Mesenchymal stem cell (in vitro differentiated cells and primary cell): ENCODE results near the gene PLCB1.

Experiments
- DNase-seq: peaks from one replicate; pipeline ENCODE4 v3.0.0-alpha.2; 2013
- H2AFZ ChIP-seq: one replicate; pipeline ENCODE4 v1.6.1; 2013; ENCODE audit warnings: low read depth, mild to moderate bottlenecking, control low read depth, inconsistent platforms, low read length, moderate library complexity
- H2AK5ac ChIP-seq: 2 replicates; pipeline ENCODE4 v1.6.1; 2013; ENCODE audit warnings: low read length, moderate library complexity, mild to moderate bottlenecking, inconsistent platforms; ENCODE audit not compliant: severe bottlenecking
- H2BK120ac ChIP-seq: one replicate; pipeline ENCODE4 v1.6.1; 2013; ENCODE audit warnings: low read depth, mild to moderate bottlenecking, inconsistent platforms, low read length, moderate library complexity
- H2BK12ac ChIP-seq, 2 experiments: one replicate each; pipeline ENCODE4 v1.6.1; 2013; ENCODE audit warnings: inconsistent platforms in 2 of 2, low read length in 2 of 2, mild to moderate bottlenecking in 2 of 2, moderate library complexity in 2 of 2, control low read depth in 1 of 2
- H2BK15ac ChIP-seq: one replicate; pipeline ENCODE4 v1.6.1; 2013; ENCODE audit warnings: mild to moderate bottlenecking, low read depth, inconsistent platforms; ENCODE audit not compliant: poor library complexity, severe bottlenecking
- H2BK5ac ChIP-seq: 2 replicates; pipeline ENCODE4 v1.6.1; 2013; ENCODE audit warnings: low read depth, mild to moderate bottlenecking, low read length, control low read depth, inconsistent platforms; ENCODE audit not compliant: poor library complexity, severe bottlenecking
- H3K14ac ChIP-seq, 2 experiments: one replicate each; pipeline ENCODE4 v1.6.1; 2013; ENCODE audit warnings: inconsistent platforms in 2 of 2, low read length in 2 of 2, control low read depth in 1 of 2, mild to moderate bottlenecking in 1 of 2, moderate library complexity in 1 of 2
- H3K18ac ChIP-seq, 2 experiments: one replicate each; pipeline ENCODE4 v1.6.1; 2013; ENCODE audit warnings: inconsistent platforms in 2 of 2, low read length in 2 of 2, control low read depth in 1 of 2, low read depth in 1 of 2, mild to moderate bottlenecking in 1 of 2
- H3K23ac ChIP-seq, 2 experiments: one replicate each; pipeline ENCODE4 v1.6.1; 2013; ENCODE audit warnings: inconsistent platforms in 2 of 2, low read length in 2 of 2, mild to moderate bottlenecking in 2 of 2, moderate library complexity in 2 of 2, control low read depth in 1 of 2
- H3K27ac ChIP-seq: 2 replicates; pipeline ENCODE4 v1.5.1; 2013; ENCODE audit warnings: mild to moderate bottlenecking, moderate library complexity, low read length, control low read depth, inconsistent platforms; ENCODE audit not compliant: poor library complexity, severe bottlenecking
- H3K27me3 ChIP-seq, 2 experiments: 2 replicates each; pipeline versions ENCODE4 v1.6.1 to v1.7.0; 2013; ENCODE audit warnings: low read length in 2 of 2, mild to moderate bottlenecking in 2 of 2, moderate library complexity in 2 of 2, control low read depth in 1 of 2, inconsistent platforms in 1 of 2; ENCODE audit not compliant: control insufficient read depth in 1 of 2, insufficient read depth in 1 of 2
- H3K36me3 ChIP-seq, 2 experiments: 2 replicates each; pipeline versions ENCODE4 v1.6.1 to v1.7.0; 2013; ENCODE audit warnings: low read length in 2 of 2, control low read depth in 1 of 2, inconsistent platforms in 1 of 2, low read depth in 1 of 2, mild to moderate bottlenecking in 1 of 2; ENCODE audit not compliant: insufficient read depth in 2 of 2, control insufficient read depth in 1 of 2
- H3K4ac ChIP-seq, 2 experiments: one replicate each; pipeline ENCODE4 v1.6.1; 2013; ENCODE audit warnings: inconsistent platforms in 2 of 2, low read length in 2 of 2, mild to moderate bottlenecking in 2 of 2, moderate library complexity in 2 of 2, control low read depth in 1 of 2, low read depth in 1 of 2
- H3K4me1 ChIP-seq: 2 replicates; pipeline ENCODE4 v1.6.1; 2013; ENCODE audit warnings: low read depth, low read length, control low read depth; ENCODE audit not compliant: control insufficient read depth, insufficient read depth
- H3K4me2 ChIP-seq: 2 replicates; pipeline ENCODE4 v1.6.1; 2013; ENCODE audit warnings: low read length, mild to moderate bottlenecking, inconsistent platforms; ENCODE audit not compliant: poor library complexity, severe bottlenecking
- H3K4me3 ChIP-seq, 2 experiments: 2 replicates each; pipeline versions ENCODE4 v1.5.1 to v1.7.0; 2013; ENCODE audit warnings: low read length in 2 of 2, mild to moderate bottlenecking in 2 of 2, control low read depth in 1 of 2, low read depth in 1 of 2; ENCODE audit not compliant: insufficient read depth in 1 of 2
- H3K79me1 ChIP-seq: replicated peaks from 2 replicates; pipeline ENCODE4 v1.6.1; 2013; ENCODE audit warnings: mild to moderate bottlenecking, control low read depth, low read length, inconsistent platforms; ENCODE audit not compliant: poor library complexity, severe bottlenecking
- H3K9ac ChIP-seq: 2 replicates; pipeline ENCODE4 v1.7.0; 2013; ENCODE audit warnings: mild to moderate bottlenecking, low read length, moderate library complexity
- H3K9me3 ChIP-seq: 2 replicates; pipeline ENCODE4 v1.7.0; 2013; ENCODE audit warnings: mild to moderate bottlenecking, low read length; ENCODE audit not compliant: control insufficient read depth
- H4K8ac ChIP-seq: one replicate; pipeline ENCODE4 v1.6.1; 2013; ENCODE audit warnings: inconsistent platforms, mild to moderate bottlenecking, low read length, moderate library complexity
- H4K91ac ChIP-seq: one replicate; pipeline ENCODE4 v1.6.1; 2013; ENCODE audit warnings: mild to moderate bottlenecking, low read length, inconsistent platforms
- WGBS: methylation state at CpG from one replicate; pipeline ENCODE4 v1.1.7; 2013; ENCODE audit warnings: mixed read lengths; 5-methylcytosine and 5-hydroxymethylcytosine counted together

The PLCB1 gene

DNA sequence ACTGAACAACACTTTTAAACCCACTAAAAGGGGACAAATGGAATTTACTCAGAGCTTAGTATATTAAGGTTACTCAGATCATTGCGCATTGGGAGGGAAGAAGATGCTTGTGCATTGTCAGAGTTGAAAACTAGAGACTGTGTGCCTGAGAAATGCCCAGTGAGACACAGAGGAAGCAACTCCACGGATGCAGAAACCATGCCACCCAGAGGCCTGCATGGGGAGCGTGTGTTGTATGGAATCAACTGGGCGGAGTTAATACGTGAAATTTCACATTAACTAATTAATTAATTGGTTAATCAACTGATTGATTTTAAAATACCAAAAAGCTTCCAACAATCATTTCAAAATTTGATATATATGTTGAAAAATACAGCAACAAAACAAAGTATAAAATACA is 391.6 kb downstream of the PLCB1 start:
- WGBS: 100% methylated on average over 1 of the region's 5 CpGs
- H3K36me3 ChIP-seq: no peaks in the 10 kb centered on the region
- no peak overlapping the region for H3K14ac ChIP-seq
- no peak overlapping the region for H2AFZ ChIP-seq
- H2AK5ac ChIP-seq: no peak overlapping the region
- no peak overlapping the region for H3K9ac ChIP-seq
- H3K9me3 ChIP-seq: no peaks in the 10 kb centered on the region
- no peak overlapping the region for H3K18ac ChIP-seq
- no peaks in the 10 kb centered on the region for H3K4me1 ChIP-seq
- no peaks in the 10 kb centered on the region for H3K27me3 ChIP-seq
- H3K27ac ChIP-seq: no peak overlapping the region
- H2BK120ac ChIP-seq: no peak overlapping the region
- no peak overlapping the region for H3K4ac ChIP-seq
- H3K4me2 ChIP-seq: no peak overlapping the region
- H3K4me3 ChIP-seq: no peak overlapping the region
- no peak overlapping the region for H4K8ac ChIP-seq
- no peak overlapping the region for H3K23ac ChIP-seq
- H4K91ac ChIP-seq: no peak overlapping the region
- no peaks in the 10 kb centered on the region for H3K79me1 ChIP-seq
- H2BK5ac ChIP-seq: no peak overlapping the region
- no peak overlapping the region for H2BK15ac ChIP-seq
- no peak overlapping the region for H2BK12ac ChIP-seq
- DNase-seq: no peak

DNA sequence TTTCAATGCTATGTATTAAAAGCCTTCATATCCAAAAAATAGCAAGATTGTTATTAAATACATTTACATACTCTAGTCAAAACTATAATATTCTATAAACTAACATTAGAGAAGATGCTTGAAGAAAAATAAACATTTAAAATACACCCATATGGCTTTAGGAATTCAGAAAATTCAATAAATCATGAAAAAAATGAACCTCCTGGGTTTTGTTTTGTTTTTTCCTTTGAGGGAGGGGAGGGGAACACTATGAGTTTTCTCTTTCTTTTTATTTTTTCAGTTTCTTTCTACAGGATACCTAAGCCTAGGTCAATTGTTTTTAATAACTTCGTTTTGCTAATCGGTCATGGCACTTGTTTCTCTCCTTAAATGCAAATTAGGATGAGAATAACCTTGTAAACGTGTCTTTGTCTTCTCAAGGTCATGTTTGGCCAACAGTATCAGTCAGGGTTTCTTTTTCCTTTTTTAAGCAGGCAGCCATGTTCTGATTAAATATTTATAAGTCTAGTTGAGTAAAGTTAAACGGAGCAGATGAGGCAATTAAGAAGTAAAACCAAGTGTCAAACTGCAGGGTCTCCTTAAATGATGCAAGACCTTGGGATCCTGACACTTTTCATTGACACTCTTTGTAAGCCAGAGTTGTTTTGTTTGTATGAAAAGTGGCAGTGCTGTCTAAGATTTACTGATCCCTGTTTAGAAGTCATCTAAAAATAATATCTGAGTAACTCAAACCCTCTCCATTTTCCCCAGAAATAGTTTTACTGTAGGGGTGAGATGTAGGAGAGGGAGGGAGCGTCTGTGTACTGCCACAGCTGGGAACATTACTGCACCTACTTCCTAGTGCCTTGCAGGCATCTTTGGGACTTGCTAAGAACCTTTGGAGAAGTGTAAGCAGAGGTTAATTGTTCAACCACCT is 392.3 kb downstream of the PLCB1 start:
- DNase-seq: no peak
- H4K91ac ChIP-seq: no peak overlapping the region
- no peaks in the 10 kb centered on the region for H3K27me3 ChIP-seq
- H3K9me3 ChIP-seq: no peaks in the 10 kb centered on the region
- H3K4me3 ChIP-seq: no peak overlapping the region
- H3K4me2 ChIP-seq: no peak overlapping the region
- H2BK15ac ChIP-seq: no peak overlapping the region
- no peak overlapping the region for H3K27ac ChIP-seq
- no peak overlapping the region for H3K14ac ChIP-seq
- no peak overlapping the region for H3K9ac ChIP-seq
- no peak overlapping the region for H3K4ac ChIP-seq
- H2AK5ac ChIP-seq: no peak overlapping the region
- no peak overlapping the region for H2BK12ac ChIP-seq
- no peak overlapping the region for H2BK5ac ChIP-seq
- H3K23ac ChIP-seq: no peak overlapping the region
- H3K4me1 ChIP-seq: no peaks in the 10 kb centered on the region
- no peak overlapping the region for H2BK120ac ChIP-seq
- H4K8ac ChIP-seq: no peak overlapping the region
- WGBS: 66% methylated on average over 4 of the region's 5 CpGs
- H2AFZ ChIP-seq: no peak overlapping the region
- no peaks in the 10 kb centered on the region for H3K36me3 ChIP-seq
- H3K79me1 ChIP-seq: no peaks in the 10 kb centered on the region
- no peak overlapping the region for H3K18ac ChIP-seq

DNA sequence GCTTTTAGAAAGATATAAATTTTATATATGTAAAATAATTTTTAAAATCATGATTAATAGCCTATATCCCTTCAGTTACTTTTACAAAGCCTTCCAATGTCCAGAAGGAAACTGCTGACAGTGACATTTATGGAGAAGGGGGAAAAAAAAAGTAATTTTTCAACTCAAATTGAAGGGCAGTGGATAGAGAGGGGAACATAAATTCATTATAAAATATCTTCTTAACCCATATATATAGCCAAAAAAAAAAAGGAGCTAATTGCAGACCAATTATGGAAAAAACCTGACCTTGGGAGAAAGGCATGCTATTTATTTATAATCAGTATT is 392.9 kb downstream of the PLCB1 start:
- H2BK5ac ChIP-seq: no peak overlapping the region
- no peaks in the 10 kb centered on the region for H3K9me3 ChIP-seq
- no peak overlapping the region for H3K4ac ChIP-seq
- H3K18ac ChIP-seq: no peak overlapping the region
- no peak overlapping the region for H3K4me3 ChIP-seq
- no peak overlapping the region for H2AFZ ChIP-seq
- H2BK15ac ChIP-seq: no peak overlapping the region
- no peak overlapping the region for H2AK5ac ChIP-seq
- no peak overlapping the region for H2BK12ac ChIP-seq
- no peaks in the 10 kb centered on the region for H3K27me3 ChIP-seq
- H3K79me1 ChIP-seq: no peaks in the 10 kb centered on the region
- H3K36me3 ChIP-seq: no peaks in the 10 kb centered on the region
- no peak for DNase-seq
- H4K8ac ChIP-seq: no peak overlapping the region
- H3K4me1 ChIP-seq: no peaks in the 10 kb centered on the region
- H3K9ac ChIP-seq: no peak overlapping the region
- no peak overlapping the region for H3K23ac ChIP-seq
- H3K4me2 ChIP-seq: no peak overlapping the region
- no peak overlapping the region for H3K27ac ChIP-seq
- no peak overlapping the region for H4K91ac ChIP-seq
- no peak overlapping the region for H3K14ac ChIP-seq
- no peak overlapping the region for H2BK120ac ChIP-seq

DNA sequence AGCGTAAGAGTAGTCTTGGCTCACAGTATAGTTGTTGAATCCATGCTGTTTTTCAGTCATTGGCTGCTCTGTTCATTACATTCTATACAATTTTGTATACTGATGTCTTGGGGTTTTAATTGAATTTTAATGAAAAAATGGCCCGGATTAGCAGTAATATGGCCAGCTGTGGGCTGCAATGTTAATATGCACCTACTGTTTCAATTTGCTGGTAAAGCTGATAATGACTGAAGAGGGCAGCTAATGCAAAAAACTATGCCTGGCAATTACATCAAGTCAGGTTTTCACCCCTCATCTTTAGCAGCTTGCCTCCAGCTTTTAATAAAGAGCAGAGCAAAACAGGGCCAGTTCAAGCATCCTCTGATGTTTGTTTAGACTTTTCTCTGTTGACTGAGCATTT is 394.5 kb downstream of the PLCB1 start:
- H2BK15ac ChIP-seq: no peak overlapping the region
- H2BK12ac ChIP-seq: no peak overlapping the region
- H3K9me3 ChIP-seq: no peaks in the 10 kb centered on the region
- H3K27me3 ChIP-seq: no peaks in the 10 kb centered on the region
- H2AK5ac ChIP-seq: no peak overlapping the region
- no peak overlapping the region for H2BK5ac ChIP-seq
- 100% methylated on average over 1 of the region's 2 CpGs for WGBS
- H2AFZ ChIP-seq: no peak overlapping the region
- no peaks in the 10 kb centered on the region for H3K36me3 ChIP-seq
- H3K27ac ChIP-seq: no peak overlapping the region
- H3K4me3 ChIP-seq: no peak overlapping the region
- H3K18ac ChIP-seq: no peak overlapping the region
- no peak overlapping the region for H3K4ac ChIP-seq
- no peak overlapping the region for H4K8ac ChIP-seq
- no peaks in the 10 kb centered on the region for H3K79me1 ChIP-seq
- H3K4me2 ChIP-seq: no peak overlapping the region
- no peak overlapping the region for H3K9ac ChIP-seq
- H2BK120ac ChIP-seq: no peak overlapping the region
- no peak overlapping the region for H4K91ac ChIP-seq
- H3K23ac ChIP-seq: no peak overlapping the region
- H3K14ac ChIP-seq: no peak overlapping the region
- no peaks in the 10 kb centered on the region for H3K4me1 ChIP-seq
- no peak for DNase-seq
